Measurements from ENCODE around the gene CCDC66.

Gene CCDC66

GRCh38 chr3:56621681-56622080, 64.7 kb downstream of the CCDC66 start:
- no peak overlapping the region for H3K27ac ChIP-seq (ENCODE audit: low read depth, low read length, severe bottlenecking)
- no peak overlapping the region for H3K4me3 ChIP-seq (ENCODE audit: extremely low read depth, insufficient read depth, low read length, poor library complexity, severe bottlenecking)
- H3K4me1 ChIP-seq (ENCODE audit: control insufficient read depth, insufficient read depth, low read length, poor library complexity, severe bottlenecking): no peaks in the 10 kb centered on the region
- peaks cover 84% of the 10 kb centered on the region for H3K36me3 ChIP-seq (ENCODE audit: control insufficient read depth, insufficient read depth, low read length)
- no peaks in the 10 kb centered on the region for H3K9me3 ChIP-seq (ENCODE audit: control insufficient read depth, low read length)
- WGBS, 2 experiments (ENCODE audit: insufficient coverage in 2 of 2): 91 to 100% methylated on average over 1 of the region's 3 CpGs

- Histone ChIP-seq H3K4me3 (ENCODE audit: extremely low read depth, insufficient read depth, low read length, poor library complexity, severe bottlenecking) (no peak overlapping the region), H3K27ac (ENCODE audit: low read depth, low read length, severe bottlenecking) (no peak overlapping the region), H3K36me3 (ENCODE audit: control insufficient read depth, insufficient read depth, low read length) (peaks cover 87% of the 10 kb centered on the region), H3K9me3 (ENCODE audit: control insufficient read depth, low read length) (no peaks in the 10 kb centered on the region), H3K4me1 (ENCODE audit: control insufficient read depth, insufficient read depth, low read length, poor library complexity, severe bottlenecking) (no peaks in the 10 kb centered on the region)
- WGBS, 2 experiments (ENCODE audit: insufficient coverage in 2 of 2): 100% methylated on average over 1 of the region's 3 CpGs; no CpG with 5 or more reads in 1 of the 2 experiments
These were observed 65.4 kb downstream of the CCDC66 start for GRCh38 chr3:56622381-56622780.

- Histone ChIP-seq H3K9me3 (ENCODE audit: control insufficient read depth, low read length) (no peaks in the 10 kb centered on the region), H3K4me1 (ENCODE audit: control insufficient read depth, insufficient read depth, low read length, poor library complexity, severe bottlenecking) (no peaks in the 10 kb centered on the region), H3K36me3 (ENCODE audit: control insufficient read depth, insufficient read depth, low read length) (peaks cover 84% of the 10 kb centered on the region), H3K27ac (ENCODE audit: low read depth, low read length, severe bottlenecking) (peak overlapping the region; percentile 42), H3K4me3 (ENCODE audit: extremely low read depth, insufficient read depth, low read length, poor library complexity, severe bottlenecking) (no peak overlapping the region)
- WGBS, 2 experiments (ENCODE audit: insufficient coverage in 2 of 2): 100% methylated on average over 1 of the region's 3 CpGs
These were observed 67.8 kb downstream of the CCDC66 start for GRCh38 chr3:56624725-56625124.

- no peaks in the 10 kb centered on the region for H3K4me1 ChIP-seq (ENCODE audit: control insufficient read depth, insufficient read depth, low read length, poor library complexity, severe bottlenecking)
- no peaks in the 10 kb centered on the region for H3K9me3 ChIP-seq (ENCODE audit: control insufficient read depth, low read length)
- peaks cover 80% of the 10 kb centered on the region for H3K36me3 ChIP-seq (ENCODE audit: control insufficient read depth, insufficient read depth, low read length)
- H3K4me3 ChIP-seq (ENCODE audit: extremely low read depth, insufficient read depth, low read length, poor library complexity, severe bottlenecking): no peak overlapping the region
- H3K27ac ChIP-seq (ENCODE audit: low read depth, low read length, severe bottlenecking): no peak overlapping the region
- WGBS, 2 experiments (ENCODE audit: insufficient coverage in 2 of 2): 83 to 100% methylated on average over 1 of the region's 2 CpGs
These were observed 72.1 kb downstream of the CCDC66 start for GRCh38 chr3:56629047-56629446.

GRCh38 chr3:56629451-56629850, 72.5 kb downstream of the CCDC66 start:
- Histone ChIP-seq H3K9me3 (ENCODE audit: control insufficient read depth, low read length) (no peaks in the 10 kb centered on the region), H3K27ac (ENCODE audit: low read depth, low read length, severe bottlenecking) (no peak overlapping the region), H3K36me3 (ENCODE audit: control insufficient read depth, insufficient read depth, low read length) (peaks cover 80% of the 10 kb centered on the region), H3K4me1 (ENCODE audit: control insufficient read depth, insufficient read depth, low read length, poor library complexity, severe bottlenecking) (no peaks in the 10 kb centered on the region), H3K4me3 (ENCODE audit: extremely low read depth, insufficient read depth, low read length, poor library complexity, severe bottlenecking) (no peak overlapping the region)

- Histone ChIP-seq H3K4me3 (ENCODE audit: extremely low read depth, insufficient read depth, low read length, poor library complexity, severe bottlenecking) (no peak overlapping the region), H3K27ac (ENCODE audit: low read depth, low read length, severe bottlenecking) (no peak overlapping the region), H3K9me3 (ENCODE audit: control insufficient read depth, low read length) (no peaks in the 10 kb centered on the region), H3K4me1 (ENCODE audit: control insufficient read depth, insufficient read depth, low read length, poor library complexity, severe bottlenecking) (no peaks in the 10 kb centered on the region), H3K36me3 (ENCODE audit: control insufficient read depth, insufficient read depth, low read length) (peaks cover 79% of the 10 kb centered on the region)
- no CpG with 5 or more reads among the region's 1 CpG for WGBS, 2 experiments (ENCODE audit: insufficient coverage in 2 of 2)
These were observed 74.0 kb downstream of the CCDC66 start for GRCh38 chr3:56630966-56631365.

GRCh38 chr3:56633181-56633580, 76.2 kb downstream of the CCDC66 start:
- Histone ChIP-seq H3K36me3 (ENCODE audit: control insufficient read depth, insufficient read depth, low read length) (peaks cover 77% of the 10 kb centered on the region), H3K9me3 (ENCODE audit: control insufficient read depth, low read length) (no peaks in the 10 kb centered on the region), H3K4me3 (ENCODE audit: extremely low read depth, insufficient read depth, low read length, poor library complexity, severe bottlenecking) (no peak overlapping the region), H3K27ac (ENCODE audit: low read depth, low read length, severe bottlenecking) (no peak overlapping the region), H3K4me1 (ENCODE audit: control insufficient read depth, insufficient read depth, low read length, poor library complexity, severe bottlenecking) (no peaks in the 10 kb centered on the region)
- WGBS, 2 experiments (ENCODE audit: insufficient coverage in 2 of 2): 100% methylated on average over 1 to 2 of the region's 4 CpGs

GRCh38 chr3:56633602-56634535, 76.9 kb downstream of the CCDC66 start:
- no peak overlapping the region for H3K27ac ChIP-seq (ENCODE audit: low read depth, low read length, severe bottlenecking)
- H3K9me3 ChIP-seq (ENCODE audit: control insufficient read depth, low read length): no peaks in the 10 kb centered on the region
- H3K4me1 ChIP-seq (ENCODE audit: control insufficient read depth, insufficient read depth, low read length, poor library complexity, severe bottlenecking): no peaks in the 10 kb centered on the region
- H3K36me3 ChIP-seq (ENCODE audit: control insufficient read depth, insufficient read depth, low read length): peaks cover 79% of the 10 kb centered on the region
- no peak overlapping the region for H3K4me3 ChIP-seq (ENCODE audit: extremely low read depth, insufficient read depth, low read length, poor library complexity, severe bottlenecking)
- 86 to 100% methylated on average over 1 of the region's 9 CpGs for WGBS, 2 experiments (ENCODE audit: insufficient coverage in 2 of 2)

GRCh38 chr3:56645407-56645806, 88.4 kb downstream of the CCDC66 start:
- Histone ChIP-seq H3K4me3 (ENCODE audit: extremely low read depth, insufficient read depth, low read length, poor library complexity, severe bottlenecking) (no peak overlapping the region), H3K4me1 (ENCODE audit: control insufficient read depth, insufficient read depth, low read length, poor library complexity, severe bottlenecking) (no peaks in the 10 kb centered on the region), H3K36me3 (ENCODE audit: control insufficient read depth, insufficient read depth, low read length) (peaks cover 69% of the 10 kb centered on the region), H3K27ac (ENCODE audit: low read depth, low read length, severe bottlenecking) (no peak overlapping the region), H3K9me3 (ENCODE audit: control insufficient read depth, low read length) (no peaks in the 10 kb centered on the region)
- no CpG with 5 or more reads among the region's 2 CpGs for WGBS, 2 experiments (ENCODE audit: insufficient coverage in 2 of 2)

GRCh38 chr3:56654460-56654859, 97.5 kb downstream of the CCDC66 start:
- no peaks in the 10 kb centered on the region for H3K9me3 ChIP-seq (ENCODE audit: control insufficient read depth, low read length)
- no peak overlapping the region for H3K27ac ChIP-seq (ENCODE audit: low read depth, low read length, severe bottlenecking)
- WGBS, 2 experiments (ENCODE audit: insufficient coverage in 2 of 2): 100% methylated on average over 1 of the region's 1 CpG; no CpG with 5 or more reads in 1 of the 2 experiments
- no peak overlapping the region for H3K4me3 ChIP-seq (ENCODE audit: extremely low read depth, insufficient read depth, low read length, poor library complexity, severe bottlenecking)
- H3K36me3 ChIP-seq (ENCODE audit: control insufficient read depth, insufficient read depth, low read length): peaks cover 73% of the 10 kb centered on the region
- H3K4me1 ChIP-seq (ENCODE audit: control insufficient read depth, insufficient read depth, low read length, poor library complexity, severe bottlenecking): no peaks in the 10 kb centered on the region

GRCh38 chr3:56655709-56656108, 98.7 kb downstream of the CCDC66 start:
- H3K27ac ChIP-seq (ENCODE audit: low read depth, low read length, severe bottlenecking): no peak overlapping the region
- H3K36me3 ChIP-seq (ENCODE audit: control insufficient read depth, insufficient read depth, low read length): peaks cover 78% of the 10 kb centered on the region
- no peaks in the 10 kb centered on the region for H3K4me1 ChIP-seq (ENCODE audit: control insufficient read depth, insufficient read depth, low read length, poor library complexity, severe bottlenecking)
- no peak overlapping the region for H3K4me3 ChIP-seq (ENCODE audit: extremely low read depth, insufficient read depth, low read length, poor library complexity, severe bottlenecking)
- WGBS, 2 experiments (ENCODE audit: insufficient coverage in 2 of 2): no CpG with 5 or more reads among the region's 1 CpG
- H3K9me3 ChIP-seq (ENCODE audit: control insufficient read depth, low read length): no peaks in the 10 kb centered on the region
